Mononuclear cell (primary cell): Measurements from ENCODE around the gene CFHR5. TPM values are rescaled to one million over a fixed set of nuclear protein-coding genes. Genes with fewer than 3 reads are reported as not detected.
"Not testable (repeated sequence)": the region's sequence is repeated elsewhere in the genome, so short reads cannot be mapped to it uniquely, and the experiment has no call there.

ENCODE experiments used
- H3K27me3 ChIP-seq: 2 replicates; pipeline ENCODE4 v1.6.0; 2011; ENCODE audit warnings: low read length, control low read depth; ENCODE audit not compliant: insufficient read depth
- H3K4me1 ChIP-seq: 2 replicates; pipeline ENCODE4 v1.5.1; 2011; ENCODE audit warnings: mild to moderate bottlenecking, low read length, control low read depth; ENCODE audit not compliant: insufficient read depth
- H3K4me3 ChIP-seq: 2 replicates; pipeline ENCODE4 v1.5.1; 2011; ENCODE audit warnings: mild to moderate bottlenecking, low read length, moderate library complexity
- H3K9me3 ChIP-seq: 2 replicates; pipeline ENCODE4 v1.5.1; 2011; ENCODE audit warnings: low read depth, mild to moderate bottlenecking, control low read depth, low read length
- total RNA-seq: library from RNA; depleted of rRNA; stranded (reverse); fragments of >200 nt; gene quantifications from one replicate; pipeline ENCODE4 v1.2.3, GENCODE V29; 2012

The CFHR5 gene
- not detected for total RNA-seq

GRCh38 chr1:196977278-196977677 is at the start of gene CFHR5:
Gene CFHR5, plus strand, starts transcription at chr1:196977556. Its CDS starts 109 bp downstream, at chr1:196977665.
- no peaks in the 10 kb centered on the region for H3K9me3 ChIP-seq
- H3K4me3 ChIP-seq: no peak within 1 kb of the TSS
- no peaks in the 10 kb centered on the region for H3K4me1 ChIP-seq
- H3K27me3 ChIP-seq: no peaks in the 10 kb centered on the region

- H3K4me1 ChIP-seq, H3K4me3 ChIP-seq, H3K9me3 ChIP-seq, H3K27me3 ChIP-seq: not testable (repeated sequence)
These were observed 44.5 kb upstream of the CFHR5 start for GRCh38 chr1:196932853-196933252.

- Histone ChIP-seq H3K27me3 (no peaks in the 10 kb centered on the region), H3K9me3 (no peaks in the 10 kb centered on the region), H3K4me3 (no peak overlapping the region), H3K4me1 (no peaks in the 10 kb centered on the region)
These were observed 43.7 kb upstream of the CFHR5 start for GRCh38 chr1:196933531-196934189.

- not testable (repeated sequence) for H3K9me3 ChIP-seq, H3K4me3 ChIP-seq, H3K4me1 ChIP-seq, H3K27me3 ChIP-seq
These were observed 35.9 kb upstream of the CFHR5 start for GRCh38 chr1:196941474-196941873.

- H3K27me3 ChIP-seq, H3K9me3 ChIP-seq, H3K4me1 ChIP-seq, H3K4me3 ChIP-seq: not testable (repeated sequence)
These were observed 33.8 kb upstream of the CFHR5 start, which contains the start of gene CFHR2 for GRCh38 chr1:196943568-196943967. Gene CFHR2, plus strand, starts transcription at chr1:196943738. Its CDS starts 143 bp downstream, at chr1:196943881.

- no peaks in the 10 kb centered on the region for H3K4me1 ChIP-seq
- no peak overlapping the region for H3K4me3 ChIP-seq
- no peaks in the 10 kb centered on the region for H3K27me3 ChIP-seq
- H3K9me3 ChIP-seq: no peaks in the 10 kb centered on the region
These were observed 25.5 kb upstream of the CFHR5 start for GRCh38 chr1:196951711-196952394.

- no peak overlapping the region for H3K4me3 ChIP-seq
- H3K4me1 ChIP-seq: no peaks in the 10 kb centered on the region
- no peaks in the 10 kb centered on the region for H3K9me3 ChIP-seq
- no peaks in the 10 kb centered on the region for H3K27me3 ChIP-seq
These were observed 22.6 kb upstream of the CFHR5 start for GRCh38 chr1:196954778-196955177.

GRCh38 chr1:196955926-196956325 is 21.4 kb upstream of the CFHR5 start:
- no peaks in the 10 kb centered on the region for H3K9me3 ChIP-seq
- no peak overlapping the region for H3K4me3 ChIP-seq
- H3K27me3 ChIP-seq: no peaks in the 10 kb centered on the region
- H3K4me1 ChIP-seq: no peaks in the 10 kb centered on the region

GRCh38 chr1:196960854-196961253 is 16.5 kb upstream of the CFHR5 start:
- no peaks in the 10 kb centered on the region for H3K27me3 ChIP-seq
- H3K4me1 ChIP-seq: no peaks in the 10 kb centered on the region
- H3K9me3 ChIP-seq: no peaks in the 10 kb centered on the region
- H3K4me3 ChIP-seq: no peak overlapping the region

- Histone ChIP-seq H3K4me3 (no peak overlapping the region), H3K27me3 (no peaks in the 10 kb centered on the region), H3K4me1 (no peaks in the 10 kb centered on the region), H3K9me3 (no peaks in the 10 kb centered on the region)
These were observed 7.2 kb upstream of the CFHR5 start for GRCh38 chr1:196970182-196970581.

GRCh38 chr1:196976278-196976677 is 1.1 kb upstream of the CFHR5 start:
- no peaks in the 10 kb centered on the region for H3K4me1 ChIP-seq
- H3K9me3 ChIP-seq: no peaks in the 10 kb centered on the region
- no peaks in the 10 kb centered on the region for H3K27me3 ChIP-seq
- H3K4me3 ChIP-seq: no peak overlapping the region

GRCh38 chr1:196980859-196981258 is 3.5 kb downstream of the CFHR5 start:
- no peaks in the 10 kb centered on the region for H3K4me1 ChIP-seq
- no peaks in the 10 kb centered on the region for H3K9me3 ChIP-seq
- H3K27me3 ChIP-seq: no peaks in the 10 kb centered on the region
- H3K4me3 ChIP-seq: no peak overlapping the region

- H3K4me1 ChIP-seq, H3K27me3 ChIP-seq, H3K4me3 ChIP-seq, H3K9me3 ChIP-seq: not testable (repeated sequence)
These were observed 4.9 kb downstream of the CFHR5 start for GRCh38 chr1:196982247-196982646.

GRCh38 chr1:196991919-196992651 is 14.7 kb downstream of the CFHR5 start:
- H3K4me1 ChIP-seq, H3K9me3 ChIP-seq, H3K27me3 ChIP-seq, H3K4me3 ChIP-seq: not testable (repeated sequence)

- no peaks in the 10 kb centered on the region for H3K4me1 ChIP-seq
- no peaks in the 10 kb centered on the region for H3K9me3 ChIP-seq
- H3K27me3 ChIP-seq: no peaks in the 10 kb centered on the region
- H3K4me3 ChIP-seq: no peak overlapping the region
These were observed 16.6 kb downstream of the CFHR5 start for GRCh38 chr1:196993916-196994315.
